Activated naive CD8-positive, alpha-beta T cell (primary cell): ENCODE data around the gene SAMD10.
A peak's percentile ranks its signal among the peaks of the same experiment; 100 is the strongest.
"Not testable (repeated sequence)": the region's sequence is repeated elsewhere in the genome, so short reads cannot be mapped to it uniquely, and the experiment has no call there.

Source experiments
- H3K27ac Mint-ChIP-seq: one replicate; pipeline ENCODE4 v1.8.0; 2021; ENCODE audit warnings: mixed read lengths
- H3K27me3 Mint-ChIP-seq: one replicate; pipeline ENCODE4 v1.8.0; 2021; ENCODE audit warnings: mixed read lengths
- H3K36me3 Mint-ChIP-seq: one replicate; pipeline ENCODE4 v1.8.0; 2021; ENCODE audit warnings: mixed read lengths
- H3K4me1 Mint-ChIP-seq: one replicate; pipeline ENCODE4 v1.8.0; 2021; ENCODE audit warnings: low read depth, mixed read lengths
- H3K4me3 Mint-ChIP-seq: one replicate; pipeline ENCODE4 v1.8.0; 2021; ENCODE audit warnings: mild to moderate bottlenecking, mixed read lengths
- H3K9me3 Mint-ChIP-seq: one replicate; pipeline ENCODE4 v1.8.0; 2021; ENCODE audit warnings: low read depth, mixed read lengths

SAMD10 gene

DNA sequence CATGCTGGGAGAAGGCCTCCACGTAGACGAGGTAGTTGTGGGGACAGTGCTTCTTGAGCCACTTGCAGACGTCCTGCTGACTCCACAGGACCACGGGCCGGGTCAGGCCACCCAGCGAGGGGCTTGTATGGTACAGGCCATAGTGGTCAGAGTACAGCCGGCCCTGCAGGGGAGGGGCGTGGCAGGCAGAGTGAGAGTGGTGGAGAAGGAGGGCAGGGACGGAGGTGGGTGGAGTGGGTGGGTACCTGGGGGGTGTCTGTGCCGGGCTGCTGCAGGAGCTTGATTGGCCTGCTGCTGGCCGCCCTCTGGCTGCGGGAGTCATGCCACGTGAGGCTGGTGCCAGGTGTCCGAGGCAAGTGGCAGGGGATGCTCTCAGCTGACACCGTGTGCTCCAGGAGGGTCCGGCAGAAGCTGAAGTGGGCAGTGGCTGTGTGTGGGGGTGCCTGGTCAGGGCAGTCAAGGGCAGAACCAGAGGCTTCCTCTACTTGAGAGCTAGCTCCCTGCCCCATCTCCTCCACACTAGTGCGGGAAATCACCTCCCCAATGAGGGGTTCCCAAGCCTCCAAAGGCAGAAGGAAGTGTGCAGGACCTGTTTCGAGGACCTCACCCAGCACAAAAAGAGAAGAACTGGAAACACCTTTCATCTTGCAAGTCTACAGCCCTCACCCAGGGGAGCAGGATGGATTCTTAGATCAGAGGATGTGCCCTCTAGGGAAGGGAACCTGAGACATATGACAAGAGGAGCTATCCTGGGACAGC, 2.3 kb downstream of the SAMD10 start:
- H3K27ac Mint-ChIP-seq: peak overlapping the region; percentile 66
- peak overlapping the region; percentile 84 for H3K4me3 Mint-ChIP-seq
- H3K36me3 Mint-ChIP-seq: peaks cover 5% of the 10 kb centered on the region
- H3K27me3 Mint-ChIP-seq: no peaks in the 10 kb centered on the region
- peaks cover 57% of the 10 kb centered on the region for H3K4me1 Mint-ChIP-seq
- H3K9me3 Mint-ChIP-seq: no peaks in the 10 kb centered on the region

DNA sequence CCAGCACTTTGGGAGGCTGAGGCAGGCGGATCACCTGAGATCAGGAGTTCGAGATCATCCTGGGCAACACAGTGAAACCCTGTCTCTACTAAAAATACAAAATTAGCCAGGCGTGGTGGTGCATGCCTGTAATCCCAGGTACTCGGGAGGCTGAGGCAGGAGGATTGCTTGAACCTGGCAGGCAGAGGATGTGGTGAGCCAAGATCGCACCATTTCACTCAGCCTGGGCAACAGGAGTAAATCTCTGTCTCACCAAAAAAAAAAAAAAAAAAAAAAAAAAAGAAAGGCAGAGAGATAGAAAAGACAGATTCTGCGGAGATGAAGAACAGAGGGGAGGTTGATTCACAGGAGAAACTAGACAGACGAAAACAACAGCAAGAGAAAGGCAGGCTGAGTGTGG, 2.9 kb downstream of the SAMD10 start:
- Mint-ChIP-seq H3K4me1 (peaks cover 54% of the 10 kb centered on the region), H3K27ac (peak overlapping the region; percentile 74), H3K4me3 (peak overlapping the region; percentile 84)
- H3K36me3 Mint-ChIP-seq, H3K9me3 Mint-ChIP-seq, H3K27me3 Mint-ChIP-seq: not testable (repeated sequence)

DNA sequence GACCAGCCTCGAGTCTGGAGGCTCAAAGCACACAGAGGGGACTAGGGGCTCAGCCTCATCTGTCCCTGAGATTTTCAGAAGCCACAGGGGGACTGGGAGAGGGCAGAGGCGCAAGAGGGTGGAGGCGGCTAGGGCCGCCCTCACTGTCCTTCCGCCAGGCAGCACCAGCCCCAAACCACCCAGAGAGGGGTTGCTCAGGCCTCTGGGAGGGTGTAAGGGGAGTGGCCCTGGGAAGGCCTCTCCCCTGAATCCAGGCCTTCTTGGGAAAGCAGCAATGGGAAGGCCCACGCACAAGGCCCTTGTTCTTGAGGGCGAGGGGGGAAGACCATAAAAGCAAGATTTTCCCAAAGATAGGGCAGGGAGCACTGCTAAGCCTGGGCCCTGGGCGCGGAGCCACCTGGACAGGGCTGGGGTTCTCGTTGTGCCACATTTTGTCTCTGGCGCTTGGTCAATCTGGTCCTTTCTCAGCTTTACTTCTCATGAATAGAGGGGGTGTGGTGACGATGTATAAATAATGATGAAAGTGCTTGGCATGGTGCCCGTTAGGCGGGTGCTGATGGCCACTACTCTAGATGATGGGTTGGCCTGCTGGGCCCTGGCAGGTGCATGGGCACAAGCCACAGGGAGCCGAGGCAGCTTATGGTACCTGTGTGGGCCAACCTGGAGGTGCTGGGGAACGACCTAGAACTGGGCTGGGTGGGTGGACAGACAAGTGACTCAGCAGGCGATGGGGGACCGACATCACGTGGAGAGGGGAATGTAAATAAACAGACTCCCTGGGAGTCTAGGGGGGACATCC, 4.8 kb downstream of the SAMD10 start:
- H3K27me3 Mint-ChIP-seq: no peaks in the 10 kb centered on the region
- H3K4me3 Mint-ChIP-seq: no peak overlapping the region
- H3K9me3 Mint-ChIP-seq: no peaks in the 10 kb centered on the region
- H3K4me1 Mint-ChIP-seq: peaks cover 42% of the 10 kb centered on the region
- H3K27ac Mint-ChIP-seq: no peak overlapping the region
- H3K36me3 Mint-ChIP-seq: peaks cover 3% of the 10 kb centered on the region

DNA sequence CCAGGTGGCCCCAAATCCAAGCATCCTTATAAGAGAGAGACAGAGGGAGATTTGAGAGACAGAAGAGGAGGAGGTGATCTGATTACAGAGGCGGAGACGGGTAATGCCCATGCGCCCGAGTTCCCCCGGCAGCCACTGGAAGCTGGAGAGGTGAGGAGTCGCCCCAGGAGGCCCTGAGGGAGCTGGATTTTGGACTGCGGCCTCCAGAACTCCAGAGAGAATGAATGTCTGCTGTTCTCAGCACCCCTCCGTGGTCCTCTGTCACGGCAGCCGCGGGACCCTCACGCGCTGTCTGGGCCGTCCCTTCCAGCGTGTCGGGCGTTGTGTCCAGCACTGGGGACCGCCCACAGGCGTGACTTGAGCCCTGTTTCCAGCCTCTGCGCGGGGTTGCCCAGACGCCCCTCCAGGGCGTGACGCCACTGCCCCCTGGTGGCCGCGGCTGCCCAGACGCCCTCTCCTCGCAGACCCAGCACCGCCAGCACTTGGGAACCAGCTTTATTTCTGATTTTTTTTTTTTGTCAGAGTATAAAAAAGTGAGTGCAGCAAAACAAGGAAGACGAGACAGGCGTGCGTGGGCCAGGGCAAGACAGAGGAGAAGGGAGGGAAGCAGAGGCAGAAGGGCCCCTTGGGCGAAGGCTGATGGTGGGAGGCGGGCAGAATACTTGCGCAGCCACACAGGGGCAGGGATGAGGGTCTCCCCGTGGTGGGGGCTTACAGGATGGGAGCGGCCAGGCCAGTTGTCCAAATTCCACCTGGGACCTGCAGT, 5.6 kb downstream of the SAMD10 start:
- Mint-ChIP-seq H3K36me3 (peaks cover 3% of the 10 kb centered on the region), H3K27me3 (no peaks in the 10 kb centered on the region), H3K4me3 (no peak overlapping the region), H3K9me3 (no peaks in the 10 kb centered on the region), H3K4me1 (peaks cover 43% of the 10 kb centered on the region), H3K27ac (peak overlapping the region; percentile 64)

DNA sequence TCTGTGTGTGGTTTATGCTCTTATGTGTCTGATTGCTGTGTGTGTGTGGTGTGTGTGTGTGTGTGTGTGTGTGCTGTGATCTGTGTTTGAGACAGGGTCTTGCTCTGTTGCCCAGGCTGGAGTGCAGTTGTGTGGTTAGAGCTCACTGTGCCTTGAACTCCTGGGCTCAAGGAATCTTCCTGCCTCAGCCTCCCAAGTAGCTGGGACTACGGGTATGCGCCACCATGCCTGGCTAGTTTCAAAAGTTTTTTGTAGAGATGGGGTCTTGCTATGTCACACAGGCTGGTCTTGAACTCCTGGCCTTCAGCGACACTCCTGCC, 6.3 kb downstream of the SAMD10 start:
- peaks cover 42% of the 10 kb centered on the region for H3K4me1 Mint-ChIP-seq
- H3K36me3 Mint-ChIP-seq: peaks cover 3% of the 10 kb centered on the region
- H3K27ac Mint-ChIP-seq: no peak overlapping the region
- no peaks in the 10 kb centered on the region for H3K27me3 Mint-ChIP-seq
- no peak overlapping the region for H3K4me3 Mint-ChIP-seq
- H3K9me3 Mint-ChIP-seq: no peaks in the 10 kb centered on the region

DNA sequence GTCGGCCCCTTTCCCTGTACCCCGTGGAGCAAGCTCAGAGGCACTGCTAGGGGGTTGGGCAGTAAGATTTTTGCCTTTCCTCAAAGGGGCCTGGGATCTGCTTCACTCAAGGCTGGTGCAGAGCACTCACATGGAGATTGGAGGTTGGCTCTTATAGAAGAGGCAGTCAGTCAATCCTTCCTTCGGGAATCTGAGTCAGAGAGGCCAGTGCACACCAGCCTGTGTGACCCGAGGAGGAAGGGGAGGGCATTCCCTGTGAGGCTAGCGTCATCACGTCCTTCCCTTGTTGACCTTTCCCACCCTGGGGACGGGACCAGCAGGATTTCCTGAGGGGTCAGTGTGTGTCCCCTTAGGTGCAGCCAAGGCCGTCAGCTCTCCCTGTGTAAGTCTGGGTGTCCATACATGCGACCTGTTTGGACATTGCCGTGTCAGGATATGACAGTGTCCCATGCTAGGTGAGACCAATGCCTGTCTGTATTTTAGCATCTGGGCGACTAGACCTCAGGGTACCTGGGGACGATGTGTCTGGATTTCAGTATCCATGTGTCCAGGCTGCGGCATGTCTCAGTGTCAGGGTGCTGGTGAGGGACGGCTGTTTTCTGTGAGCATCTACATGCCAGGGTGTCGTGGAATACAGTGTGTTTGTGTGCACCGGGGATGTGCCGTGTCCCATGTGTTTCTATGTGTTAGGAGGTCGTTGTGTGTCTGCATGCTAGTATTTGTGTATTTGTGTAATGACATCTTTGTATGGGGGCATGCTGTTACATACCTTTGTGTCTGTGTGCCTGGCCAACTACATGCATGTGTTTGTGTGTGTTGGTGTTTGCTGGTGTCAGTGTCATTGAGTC, 6.9 kb downstream of the SAMD10 start:
- Mint-ChIP-seq H3K9me3 (no peaks in the 10 kb centered on the region), H3K36me3 (peaks cover 3% of the 10 kb centered on the region), H3K4me3 (no peak overlapping the region), H3K27me3 (no peaks in the 10 kb centered on the region), H3K27ac (no peak overlapping the region), H3K4me1 (peaks cover 36% of the 10 kb centered on the region)

DNA sequence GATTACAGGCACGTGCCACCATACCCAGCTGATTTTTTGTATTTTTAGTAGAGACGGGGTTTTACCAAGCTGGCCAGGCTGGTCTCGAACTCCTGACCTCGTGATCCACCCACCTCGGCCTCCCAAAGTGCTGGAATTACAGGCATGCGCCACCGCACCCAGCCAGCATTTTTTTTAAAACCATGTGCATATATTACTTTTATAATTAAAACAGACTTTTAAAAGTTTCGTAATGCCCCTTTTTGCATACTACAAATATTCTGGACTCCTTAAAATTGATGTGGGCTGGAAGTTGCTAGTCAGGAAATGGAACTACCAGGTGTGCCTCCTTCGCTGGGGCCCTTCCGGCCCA, 7.5 kb downstream of the SAMD10 start:
- H3K36me3 Mint-ChIP-seq, H3K27me3 Mint-ChIP-seq, H3K4me3 Mint-ChIP-seq, H3K27ac Mint-ChIP-seq, H3K9me3 Mint-ChIP-seq: not testable (repeated sequence)
- H3K4me1 Mint-ChIP-seq: peaks cover 30% of the 10 kb centered on the region

DNA sequence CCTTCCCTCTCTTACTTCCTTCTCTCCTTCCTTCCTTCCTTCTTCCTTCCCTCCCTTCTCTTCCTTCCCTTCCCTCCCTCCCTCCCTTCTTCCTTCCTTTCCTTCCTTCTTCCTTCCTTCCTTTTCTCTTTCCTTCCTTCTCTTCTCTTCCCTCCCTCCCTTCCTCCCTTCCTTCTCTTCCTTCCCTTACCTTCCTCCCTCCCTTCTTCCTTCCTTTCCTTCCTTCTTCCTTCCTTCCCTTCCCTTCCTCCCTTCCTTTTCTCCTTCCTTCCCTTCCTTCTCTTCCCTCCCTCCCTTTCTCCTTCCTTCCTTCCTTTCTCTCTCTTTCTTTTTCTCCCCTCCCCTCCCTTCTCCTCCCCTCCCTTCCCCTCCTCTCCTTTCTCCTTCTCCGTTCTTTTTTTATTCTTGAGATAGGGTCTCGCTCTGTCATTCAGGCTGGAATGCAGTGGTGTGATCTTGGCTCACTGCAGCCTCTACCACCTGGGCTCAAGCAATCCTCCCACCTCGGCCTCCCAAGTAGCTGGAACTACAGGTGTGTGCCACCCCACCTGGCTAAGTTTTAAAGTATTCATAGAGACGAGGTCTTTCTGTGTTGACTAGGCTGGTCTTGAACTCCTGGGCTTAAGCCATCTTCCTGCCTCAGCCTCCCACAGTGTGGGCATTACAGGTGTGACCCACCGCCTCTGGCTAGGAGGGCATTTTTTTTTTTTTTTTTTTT, 8.6 kb downstream of the SAMD10 start:
- Mint-ChIP-seq H3K4me3 (peak overlapping the region; percentile 75), H3K36me3 (no peaks in the 10 kb centered on the region), H3K27ac (no peak overlapping the region), H3K27me3 (no peaks in the 10 kb centered on the region), H3K9me3 (no peaks in the 10 kb centered on the region), H3K4me1 (peaks cover 20% of the 10 kb centered on the region)

DNA sequence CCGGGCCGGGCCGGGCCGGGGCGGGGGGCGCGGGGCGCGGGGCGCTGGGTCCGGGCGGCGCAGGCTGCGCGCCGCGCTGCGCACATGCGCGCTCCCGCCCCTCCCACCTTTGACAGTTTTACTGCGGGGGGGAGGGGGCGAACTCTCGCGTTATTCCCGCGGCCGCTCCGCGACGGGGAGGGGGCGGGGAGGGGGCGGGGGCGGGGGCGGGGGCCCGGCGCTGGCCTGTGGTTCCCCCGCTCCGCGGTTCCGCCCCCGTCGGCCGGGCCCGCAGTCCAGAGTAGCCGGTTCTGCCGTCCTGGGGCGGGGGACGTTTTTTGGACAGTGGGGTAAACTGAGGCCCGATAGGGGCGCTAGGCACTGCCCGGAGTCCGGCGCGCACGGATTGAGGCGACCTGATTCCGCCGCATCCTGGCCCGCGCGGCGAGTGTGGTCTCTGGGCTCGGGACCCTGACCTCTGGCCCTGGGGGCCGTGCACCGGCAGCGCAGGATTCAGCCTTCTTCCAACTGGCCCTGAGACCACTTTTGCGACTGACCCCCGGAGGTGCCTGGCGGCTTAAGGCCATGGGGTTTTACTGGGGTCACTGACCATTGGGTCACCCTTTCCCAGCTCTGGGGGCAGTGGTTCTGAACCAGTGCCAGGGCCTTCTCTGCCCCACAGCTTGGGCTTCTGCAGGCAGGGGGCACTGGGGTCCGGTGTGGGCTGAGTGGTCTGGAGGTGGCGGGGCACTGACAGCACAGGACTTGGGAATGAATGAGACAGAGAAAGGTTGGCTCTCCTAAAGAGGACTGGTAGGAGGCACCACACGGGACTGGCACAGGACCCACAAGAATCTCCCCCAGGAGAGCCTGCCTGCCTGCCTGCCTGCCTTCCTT, 9.4 kb downstream of the SAMD10 start, which contains the start of gene ZNF512B:
Gene ZNF512B (minus strand): TSS at position 93 of the 876 bp plus-strand sequence. CDS start 1,980 bp downstream, outside the sequence.
- Mint-ChIP-seq H3K27me3 (no peaks in the 10 kb centered on the region), H3K4me1 (peaks cover 20% of the 10 kb centered on the region), H3K27ac (peak within 1 kb of the TSS; percentile 41), H3K4me3 (peak within 1 kb of the TSS; percentile 84), H3K9me3 (no peaks in the 10 kb centered on the region), H3K36me3 (no peaks in the 10 kb centered on the region)

DNA sequence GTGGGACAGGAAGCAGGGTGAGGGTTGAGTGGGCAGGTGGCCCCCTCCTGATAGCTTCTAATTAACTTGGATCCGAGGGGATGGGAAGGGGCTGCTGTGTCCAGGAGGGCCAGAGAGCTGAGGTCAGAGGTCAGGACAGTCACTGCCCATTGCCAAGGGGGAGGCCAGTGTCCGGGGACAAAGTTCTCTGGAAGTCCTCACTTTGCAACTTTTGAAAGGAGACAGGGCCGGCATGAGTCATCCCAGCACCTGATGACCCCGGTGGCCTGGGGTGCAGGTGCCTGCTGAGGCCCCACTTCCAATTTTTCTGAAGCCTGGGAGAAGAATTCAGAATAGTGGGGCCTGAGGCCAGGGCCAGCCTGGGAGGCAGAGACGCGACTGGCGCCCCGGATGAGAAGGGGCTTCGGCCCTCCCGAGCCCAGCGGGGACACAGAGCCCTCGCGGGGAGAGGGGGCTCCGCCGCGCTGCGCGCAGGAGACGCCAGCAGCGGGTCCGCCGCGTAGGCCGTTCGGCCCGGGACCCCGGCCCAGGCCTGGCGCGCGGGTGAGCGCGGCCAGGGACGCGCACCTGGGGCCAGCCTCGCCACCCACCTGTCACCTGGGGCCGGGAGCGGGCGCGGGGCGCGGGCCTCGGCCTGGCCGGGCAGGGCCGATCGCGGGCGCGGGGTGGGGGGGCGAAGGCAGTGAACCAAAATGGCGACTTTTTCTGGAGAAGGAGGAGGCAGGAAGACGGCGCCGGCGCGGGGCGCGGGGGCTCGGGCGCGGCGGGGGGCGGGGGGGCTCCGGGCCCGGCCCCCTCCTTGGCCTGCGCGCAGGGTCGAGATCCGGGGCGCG, 10.3 kb downstream of the SAMD10 start:
- H3K36me3 Mint-ChIP-seq: no peaks in the 10 kb centered on the region
- H3K27ac Mint-ChIP-seq: peak overlapping the region; percentile 41
- H3K9me3 Mint-ChIP-seq: no peaks in the 10 kb centered on the region
- no peaks in the 10 kb centered on the region for H3K27me3 Mint-ChIP-seq
- peak overlapping the region; percentile 84 for H3K4me3 Mint-ChIP-seq
- H3K4me1 Mint-ChIP-seq: peaks cover 17% of the 10 kb centered on the region

DNA sequence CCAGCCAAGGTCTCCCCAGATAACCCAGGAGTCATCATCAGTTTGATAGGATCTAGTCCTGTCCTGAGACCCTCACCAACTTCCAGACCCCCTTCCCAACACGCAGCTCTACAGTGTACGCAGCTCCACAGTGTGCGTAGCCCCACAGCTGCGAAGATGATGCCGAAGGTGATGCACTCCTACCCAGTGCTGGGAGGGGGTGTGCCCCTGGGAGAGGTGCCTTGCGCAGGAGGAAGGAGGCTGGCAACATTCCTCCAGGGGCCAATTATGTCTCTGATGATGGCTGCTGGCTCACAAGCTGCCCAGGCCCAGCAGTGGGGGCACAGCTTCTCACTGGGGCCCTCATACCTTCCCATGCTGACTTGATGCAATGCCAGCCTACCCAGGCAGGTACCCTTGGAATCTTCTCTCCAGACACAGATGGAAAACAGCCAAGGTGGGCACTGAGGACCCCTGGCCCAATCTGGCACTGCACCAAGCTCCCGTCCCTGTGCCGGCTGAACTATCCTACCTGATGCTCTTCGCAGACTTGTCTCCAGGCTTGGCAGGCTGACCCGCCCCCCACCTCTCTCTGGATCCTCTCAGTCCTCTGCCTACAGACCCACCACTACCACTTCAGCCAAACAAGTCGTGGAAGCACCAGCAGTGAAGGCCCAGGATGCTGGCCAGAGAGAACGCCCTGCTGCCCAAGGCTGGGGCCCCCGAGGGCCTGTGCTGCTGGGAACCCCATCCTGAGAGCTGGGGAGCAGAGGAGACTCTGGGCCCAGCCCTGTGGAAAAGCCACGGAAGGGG, 11.1 kb downstream of the SAMD10 start:
- Mint-ChIP-seq H3K4me1 (peaks cover 12% of the 10 kb centered on the region), H3K36me3 (no peaks in the 10 kb centered on the region), H3K9me3 (no peaks in the 10 kb centered on the region), H3K4me3 (peak overlapping the region; percentile 84), H3K27ac (peak overlapping the region; percentile 66), H3K27me3 (no peaks in the 10 kb centered on the region)
